HepG2 (cell line): Measurements from ENCODE around the gene TOMM6. TPM values are rescaled to one million over a fixed set of nuclear protein-coding genes. Genes with fewer than 3 reads are reported as not detected.

Experiments
- BHLHE40 ChIP-seq: IDR thresholded peaks from 2 replicates; pipeline ENCODE4 v1.6.1; 2011; ENCODE audit warnings: low read length, improper control_type of control experiment
- CREB3 ChIP-seq: sonication (generic); formaldehyde crosslinking; IDR thresholded peaks from 2 replicates; pipeline ENCODE4 v1.5.0; 2020; ENCODE audit warnings: missing genetic modification reagents
- CREBL2 ChIP-seq: sonication (generic); formaldehyde crosslinking; IDR thresholded peaks from 2 replicates; pipeline ENCODE4 v1.8.1; 2023; ENCODE audit warnings: missing genetic modification reagents, mild to moderate bottlenecking, borderline replicate concordance
- DR1 ChIP-seq: sonication (generic); formaldehyde crosslinking; IDR thresholded peaks from 2 replicates; pipeline ENCODE4 v1.8.0; 2021; ENCODE audit warnings: mild to moderate bottlenecking, missing genetic modification reagents, inconsistent platforms
- EEA1 ChIP-seq: sonication (generic); formaldehyde crosslinking; IDR thresholded peaks from 2 replicates; pipeline ENCODE4 v1.5.1; 2020; ENCODE audit warnings: mild to moderate bottlenecking, missing genetic modification reagents, borderline replicate concordance
- ETV5 ChIP-seq: IDR thresholded peaks from 2 replicates; pipeline ENCODE4 v1.6.1; 2018; ENCODE audit warnings: missing biosample characterization, missing genetic modification reagents, inconsistent platforms, borderline replicate concordance
- GZF1 ChIP-seq: sonication (generic); formaldehyde crosslinking; IDR thresholded peaks from 2 replicates; pipeline ENCODE4 v1.5.1; 2020; ENCODE audit warnings: mild to moderate bottlenecking, missing genetic modification reagents
- NFE2 ChIP-seq: sonication (generic); formaldehyde crosslinking; IDR thresholded peaks from 2 replicates; pipeline ENCODE4 v1.4.0; 2020; ENCODE audit warnings: missing genetic modification reagents
- NPAS2 ChIP-seq: sonication (generic); formaldehyde crosslinking; IDR thresholded peaks from 2 replicates; pipeline ENCODE4 v1.8.0; 2022; ENCODE audit warnings: mild to moderate bottlenecking, missing genetic modification reagents, borderline replicate concordance
- PHF5A ChIP-seq: IDR thresholded peaks from one replicate; pipeline ENCODE4 v1.6.1; 2018; ENCODE audit warnings: low read depth, missing genetic modification reagents; ENCODE audit not compliant: unreplicated experiment
- RARA ChIP-seq: IDR thresholded peaks from 2 replicates; pipeline ENCODE4 v1.6.1; 2016; ENCODE audit warnings: missing genetic modification reagents, missing compliant biosample characterization
- SALL1 ChIP-seq: sonication (generic); formaldehyde crosslinking; IDR thresholded peaks from 2 replicates; pipeline ENCODE4 v1.8.0; 2022; ENCODE audit warnings: mild to moderate bottlenecking, missing genetic modification reagents
- SKI ChIP-seq: fragments of 450-650 bp; IDR thresholded peaks from one replicate; pipeline ENCODE4 v1.6.1; 2018; ENCODE audit warnings: mild to moderate bottlenecking; ENCODE audit not compliant: partially characterized antibody
- XBP1 ChIP-seq: sonication (generic); formaldehyde crosslinking; IDR thresholded peaks from 2 replicates; pipeline ENCODE4 v1.5.0; 2020; ENCODE audit warnings: missing genetic modification reagents
- ZBTB21 ChIP-seq: sonication (generic); formaldehyde crosslinking; IDR thresholded peaks from 2 replicates; pipeline ENCODE4 v1.4.0; 2020; ENCODE audit warnings: missing genetic modification reagents
- ZBTB44 ChIP-seq: sonication (generic); formaldehyde crosslinking; IDR thresholded peaks from 2 replicates; pipeline ENCODE4 v1.4.0; 2020; ENCODE audit warnings: missing genetic modification reagents
- ZBTB49 ChIP-seq: sonication (generic); formaldehyde crosslinking; IDR thresholded peaks from 2 replicates; pipeline ENCODE4 v1.4.0; 2020; ENCODE audit warnings: missing genetic modification reagents, borderline replicate concordance
- ZNF414 ChIP-seq: sonication (generic); formaldehyde crosslinking; IDR thresholded peaks from 2 replicates; pipeline ENCODE4 v1.5.0; 2020; ENCODE audit warnings: missing genetic modification reagents
- ZUFSP ChIP-seq: sonication (generic); formaldehyde crosslinking; IDR thresholded peaks from 2 replicates; pipeline ENCODE4 v1.9.0; 2021; ENCODE audit warnings: missing genetic modification reagents, mild to moderate bottlenecking, borderline replicate concordance
- polyA plus RNA-seq, 8 experiments: library from polyadenylated mRNA; depleted of rRNA in 3 of 8; stranded (reverse) in 7 of 8; unstranded in 1 of 8; fragments of >200 nt; fragmentation: Illumina TruSeq in 4 of 8; extraction: Trizol in 4 of 8; gene quantifications; 2 replicates each; pipeline versions ENCODE4 v1.2.1 to v1.2.3, GENCODE V29; 2011 to 2016; ENCODE audit warnings: low read depth in 4 of 8, missing spikeins in 1 of 8, mixed read lengths in 1 of 8; ENCODE audit not compliant: insufficient read depth in 1 of 8
- total RNA-seq, 5 experiments: library from RNA; depleted of rRNA; stranded (reverse); fragments of >200 nt; fragmentation: Illumina TruSeq; extraction: Trizol; gene quantifications; 2 replicates each; pipeline ENCODE4 v1.2.3, GENCODE V29; 2016; ENCODE audit warnings: low read depth in 1 of 5

The TOMM6 gene
- total and polyA plus RNA-seq, 2 of the 13 experiments (the other 11 are each of a cell fraction or from before 2014, with no cell fraction given), result 320 to 321 TPM

GRCh38 chr6:41741625-41742490 is 45.6 kb upstream of the TOMM6 start (continued):
- TF ChIP-seq NPAS2 (CRISPR knock-in tag), result no peak
- no peak for TF ChIP-seq ZBTB49
- no peak for TF ChIP-seq ZNF414 (CRISPR knock-in tag)
- no peak for TF ChIP-seq ZBTB44 (CRISPR knock-in tag)
- TF ChIP-seq BHLHE40, result no peak
- TF ChIP-seq ZBTB21 (CRISPR knock-in tag), result no peak
- no peak for TF ChIP-seq DR1
- no peak for TF ChIP-seq ZUFSP (CRISPR knock-in tag)
- TF ChIP-seq CREBL2 (CRISPR knock-in tag), result no peak
- peak; percentile 67; the same call in 1 of the 2 replicates for TF ChIP-seq ETV5 (CRISPR knock-in tag)
- no peak for TF ChIP-seq XBP1
- TF ChIP-seq CREB3 (CRISPR knock-in tag), result no peak
- TF ChIP-seq PHF5A (CRISPR knock-in tag), result no peak
- peak; percentile 65; the same call in 1 of the 2 replicates for TF ChIP-seq RARA
- TF ChIP-seq NFE2 (CRISPR knock-in tag), result no peak
- no peak for TF ChIP-seq SKI
- no peak for TF ChIP-seq EEA1 (CRISPR knock-in tag)
- TF ChIP-seq SALL1, result peak; percentile 74; the same call in 1 of the 2 replicates
- TF ChIP-seq GZF1 (CRISPR knock-in tag), result no peak
